MM.1S (cell line): ENCODE results near the gene TAS1R2.

ENCODE experiments used
- DNase-seq: peaks from one replicate; pipeline ENCODE4 v3.0.0-alpha.2; 2015
- H2AFZ ChIP-seq: fragments of 300-600 bp; sonication (generic); 2 replicates; pipeline ENCODE4 v1.6.0; 2016; ENCODE audit warnings: antibody characterized with exemption, low read length
- H3F3A ChIP-seq: fragments of 300-600 bp; sonication (generic); 2 replicates; pipeline ENCODE4 v1.6.1; 2016; ENCODE audit warnings: mild to moderate bottlenecking, antibody characterized with exemption, low read length, moderate library complexity, mixed read lengths; ENCODE audit not compliant: insufficient read depth
- H3K27ac ChIP-seq: fragments of 300-600 bp; sonication (generic); 2 replicates; pipeline ENCODE4 v1.5.1; 2016; ENCODE audit warnings: mild to moderate bottlenecking, low read length
- H3K27me3 ChIP-seq: fragments of 300-600 bp; sonication (generic); replicated peaks from 2 replicates; pipeline ENCODE4 v1.6.0; 2016; ENCODE audit warnings: low read length; ENCODE audit not compliant: insufficient read depth
- H3K36me3 ChIP-seq: fragments of 300-600 bp; sonication (generic); replicated peaks from 2 replicates; pipeline ENCODE4 v1.6.1; 2016; ENCODE audit warnings: mild to moderate bottlenecking, low read length, mixed read lengths; ENCODE audit not compliant: insufficient read depth
- H3K4me1 ChIP-seq: fragments of 300-600 bp; sonication (generic); 2 replicates; pipeline ENCODE4 v1.6.1; 2016; ENCODE audit warnings: low read length, mixed read lengths
- H3K4me2 ChIP-seq: fragments of 300-600 bp; sonication (generic); 2 replicates; pipeline ENCODE4 v1.6.0; 2016; ENCODE audit warnings: low read depth, low read length
- H3K4me3 ChIP-seq: fragments of 300-600 bp; sonication (generic); 2 replicates; pipeline ENCODE4 v1.5.1; 2016; ENCODE audit warnings: low read length, mixed read lengths
- H3K79me2 ChIP-seq: fragments of 300-600 bp; sonication (generic); 2 replicates; pipeline ENCODE4 v1.6.1; 2016; ENCODE audit warnings: mixed run types, low read length, mixed read lengths
- H3K9ac ChIP-seq: fragments of 300-600 bp; sonication (generic); 2 replicates; pipeline ENCODE4 v1.6.1; 2016; ENCODE audit warnings: low read length, mixed read lengths
- H3K9me2 ChIP-seq: fragments of 300-600 bp; sonication (generic); replicated peaks from 2 replicates; pipeline ENCODE4 v1.6.1; 2016; ENCODE audit warnings: mild to moderate bottlenecking, low read length, mixed read lengths; ENCODE audit not compliant: insufficient read depth
- H3K9me3 ChIP-seq: fragments of 300-600 bp; sonication (generic); replicated peaks from 2 replicates; pipeline ENCODE4 v1.6.1; 2016; ENCODE audit warnings: mild to moderate bottlenecking, low read length, mixed read lengths; ENCODE audit not compliant: insufficient read depth
- H4K20me1 ChIP-seq: fragments of 300-600 bp; sonication (generic); 2 replicates; pipeline ENCODE4 v1.6.1; 2016; ENCODE audit warnings: mild to moderate bottlenecking, low read length, moderate library complexity, mixed read lengths; ENCODE audit not compliant: insufficient read depth
- EZH2 ChIP-seq: fragments of 300-600 bp; sonication (generic); optimal IDR thresholded peaks from 2 replicates; pipeline ENCODE3; 2017; ENCODE audit warnings: low read depth, mild to moderate bottlenecking, antibody characterized with exemption, low read length, mixed read lengths
- EZH2phosphoT487 ChIP-seq: fragments of 300-600 bp; sonication (generic); IDR thresholded peaks from 2 replicates; pipeline ENCODE4 v1.6.1; 2018; ENCODE audit warnings: antibody characterized with exemption, low read length
- TF ChIP-seq, protein P1 (sequence below): fragments of 300-600 bp; sonication (generic); IDR thresholded peaks from 2 replicates; pipeline ENCODE4 v1.5.1; 2016; ENCODE audit warnings: antibody characterized with exemption, low read length, mixed read lengths

The TAS1R2 gene

DNA sequence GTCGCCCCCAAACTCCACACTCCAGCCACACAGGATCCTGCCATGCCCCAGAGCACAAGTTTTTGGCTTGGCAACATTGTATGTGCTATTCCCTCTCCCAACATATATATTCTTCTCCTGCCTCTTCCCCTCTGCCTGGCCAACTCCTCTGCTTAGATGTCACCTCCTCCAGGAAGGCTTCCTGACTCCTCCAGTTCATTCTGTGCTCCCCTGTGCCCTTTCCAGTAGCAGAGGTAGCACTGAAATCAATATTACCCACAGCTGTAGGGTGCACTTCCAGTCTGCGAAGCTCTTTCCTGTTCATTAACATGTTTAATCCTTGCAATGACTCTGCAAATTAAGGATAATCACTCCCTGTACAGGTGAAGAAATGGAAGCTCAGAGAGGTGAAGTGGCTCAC lies 21.7 kb upstream of the TAS1R2 start:
- TF ChIP-seq, protein P1, sequence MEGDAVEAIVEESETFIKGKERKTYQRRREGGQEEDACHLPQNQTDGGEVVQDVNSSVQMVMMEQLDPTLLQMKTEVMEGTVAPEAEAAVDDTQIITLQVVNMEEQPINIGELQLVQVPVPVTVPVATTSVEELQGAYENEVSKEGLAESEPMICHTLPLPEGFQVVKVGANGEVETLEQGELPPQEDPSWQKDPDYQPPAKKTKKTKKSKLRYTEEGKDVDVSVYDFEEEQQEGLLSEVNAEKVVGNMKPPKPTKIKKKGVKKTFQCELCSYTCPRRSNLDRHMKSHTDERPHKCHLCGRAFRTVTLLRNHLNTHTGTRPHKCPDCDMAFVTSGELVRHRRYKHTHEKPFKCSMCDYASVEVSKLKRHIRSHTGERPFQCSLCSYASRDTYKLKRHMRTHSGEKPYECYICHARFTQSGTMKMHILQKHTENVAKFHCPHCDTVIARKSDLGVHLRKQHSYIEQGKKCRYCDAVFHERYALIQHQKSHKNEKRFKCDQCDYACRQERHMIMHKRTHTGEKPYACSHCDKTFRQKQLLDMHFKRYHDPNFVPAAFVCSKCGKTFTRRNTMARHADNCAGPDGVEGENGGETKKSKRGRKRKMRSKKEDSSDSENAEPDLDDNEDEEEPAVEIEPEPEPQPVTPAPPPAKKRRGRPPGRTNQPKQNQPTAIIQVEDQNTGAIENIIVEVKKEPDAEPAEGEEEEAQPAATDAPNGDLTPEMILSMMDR, result no peak
- TF ChIP-seq EZH2 (no peak), EZH2phosphoT487 (no peak)
- Histone ChIP-seq H3F3A (no peaks in the 10 kb centered on the region), H3K36me3 (no peaks in the 10 kb centered on the region), H3K4me2 (no peak overlapping the region), H2AFZ (no peak overlapping the region), H3K27me3 (no peaks in the 10 kb centered on the region), H4K20me1 (no peaks in the 10 kb centered on the region), H3K9ac (no peak overlapping the region), H3K4me3 (no peak overlapping the region), H3K27ac (no peak overlapping the region), H3K9me3 (no peaks in the 10 kb centered on the region), H3K9me2 (no peaks in the 10 kb centered on the region), H3K79me2 (no peaks in the 10 kb centered on the region), H3K4me1 (no peaks in the 10 kb centered on the region)
- DNase-seq, result no peak

DNA sequence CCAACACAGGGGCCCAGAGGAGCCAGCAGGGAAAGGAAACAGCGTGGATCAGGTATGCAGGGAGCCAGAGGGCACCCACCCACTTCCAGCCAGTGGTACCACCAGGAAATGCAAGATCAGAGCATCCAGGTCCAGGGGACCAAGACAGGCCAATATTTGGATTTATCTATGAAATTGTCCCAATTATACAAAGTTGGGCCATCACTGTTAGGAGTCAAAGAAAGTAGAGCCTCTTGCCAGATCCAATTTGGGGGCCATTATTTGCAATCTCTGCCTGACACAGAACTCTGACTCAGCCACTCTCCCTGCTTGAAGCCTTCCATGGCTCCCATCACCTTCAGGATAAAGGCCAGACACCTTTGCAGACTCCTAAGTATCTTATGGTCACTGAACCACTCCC lies 21.1 kb upstream of the TAS1R2 start:
- Histone ChIP-seq H3K36me3 (no peaks in the 10 kb centered on the region), H3K9ac (no peak overlapping the region), H3K9me3 (no peaks in the 10 kb centered on the region), H3K9me2 (no peaks in the 10 kb centered on the region), H3K4me3 (no peak overlapping the region), H3K79me2 (no peaks in the 10 kb centered on the region), H3K27me3 (no peaks in the 10 kb centered on the region), H2AFZ (no peak overlapping the region), H3K27ac (no peak overlapping the region), H3K4me2 (no peak overlapping the region), H3K4me1 (no peaks in the 10 kb centered on the region), H3F3A (no peaks in the 10 kb centered on the region), H4K20me1 (no peaks in the 10 kb centered on the region)
- TF ChIP-seq, protein P1, result no peak
- TF ChIP-seq EZH2 (no peak), EZH2phosphoT487 (no peak)
- DNase-seq, result no peak

DNA sequence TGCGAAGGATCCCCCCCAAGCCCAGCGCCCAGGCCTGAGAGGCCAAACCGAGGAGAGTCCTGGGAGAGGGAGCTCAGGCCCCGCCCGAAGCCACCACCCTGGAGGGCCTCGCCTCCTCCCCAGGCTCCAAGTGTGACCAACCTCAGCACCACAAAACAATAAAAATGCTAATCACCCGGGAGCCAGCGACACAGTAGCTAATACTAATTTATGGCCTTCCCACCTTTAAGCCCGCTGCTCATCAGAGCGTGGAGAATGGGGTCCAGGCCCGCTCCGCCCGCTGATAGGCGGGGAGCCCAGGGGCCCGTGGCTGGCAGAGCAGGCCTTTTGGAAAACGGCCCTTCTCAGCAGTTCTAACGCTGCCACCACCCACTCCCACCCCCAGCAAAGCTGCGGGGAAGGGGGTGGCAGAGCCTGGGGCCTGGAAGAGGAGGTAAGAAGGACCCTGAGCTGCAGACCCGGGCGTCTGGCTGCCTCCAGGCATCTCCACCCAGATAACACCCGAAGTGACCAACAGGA lies 20.4 kb upstream of the TAS1R2 start:
- Histone ChIP-seq H3K36me3 (no peaks in the 10 kb centered on the region), H3K27me3 (no peaks in the 10 kb centered on the region), H3K9me3 (no peaks in the 10 kb centered on the region), H3F3A (no peaks in the 10 kb centered on the region), H3K27ac (no peak overlapping the region), H3K4me3 (no peak overlapping the region), H3K9ac (no peak overlapping the region), H4K20me1 (no peaks in the 10 kb centered on the region), H3K79me2 (no peaks in the 10 kb centered on the region), H2AFZ (no peak overlapping the region), H3K9me2 (no peaks in the 10 kb centered on the region), H3K4me1 (no peaks in the 10 kb centered on the region), H3K4me2 (no peak overlapping the region)
- TF ChIP-seq, protein P1, result no peak
- TF ChIP-seq EZH2 (no peak), EZH2phosphoT487 (no peak)
- DNase-seq, result no peak
